WTC11 (cell line): ENCODE data around the gene OR10G3. TPM values are rescaled to one million over a fixed set of nuclear protein-coding genes. Genes with fewer than 3 reads are reported as not detected.
A peak's percentile ranks its signal among the peaks of the same experiment; 100 is the strongest.

Experiments
- ATAC-seq: fragments of 200-7000 bp; cut with Tn5 transposase; 2 replicates; pipeline ENCODE4 v1.10.0; 2021; ENCODE audit warnings: mild to moderate bottlenecking, moderate library complexity
- CTCF ChIA-PET: fragments of 300-600 bp; sonication (Branson Sonifier 250); formaldehyde crosslinking; loops from one replicate; lab custom pipeline; 2021; ENCODE audit warnings: antibody characterized with exemption; lab: Charles Lee
- POLR2A ChIA-PET: fragments of 350-600 bp; sonication (Branson Sonifier 250); formaldehyde crosslinking; loops from one replicate; lab custom pipeline; 2021; ENCODE audit warnings: antibody characterized with exemption; lab: Charles Lee
- DNase-seq: peaks from one replicate; pipeline ENCODE4 v3.0.0; 2021; ENCODE audit warnings: low spot score
- H3K27ac Mint-ChIP-seq: 2 replicates; pipeline ENCODE4 v1.8.0; 2021; ENCODE audit warnings: mixed read lengths
- H3K27me3 Mint-ChIP-seq: 2 replicates; pipeline ENCODE4 v1.8.0; 2021; ENCODE audit warnings: low read depth, mild to moderate bottlenecking, moderate library complexity, mixed read lengths
- H3K36me3 Mint-ChIP-seq: 2 replicates; pipeline ENCODE4 v1.8.0; 2021; ENCODE audit warnings: mixed read lengths
- H3K4me1 Mint-ChIP-seq: 2 replicates; pipeline ENCODE4 v1.8.0; 2022; ENCODE audit warnings: mixed read lengths
- H3K4me3 Mint-ChIP-seq: 2 replicates; pipeline ENCODE4 v1.8.0; 2021; ENCODE audit warnings: mild to moderate bottlenecking, moderate library complexity, mixed read lengths
- H3K9me3 Mint-ChIP-seq: 2 replicates; pipeline ENCODE4 v1.8.0; 2021; ENCODE audit warnings: mixed read lengths
- AFF4 ChIP-seq: sonication (generic); formaldehyde crosslinking; IDR thresholded peaks from 2 replicates; pipeline ENCODE4 v1.8.1; 2023; ENCODE audit warnings: mild to moderate bottlenecking, missing genetic modification reagents, borderline replicate concordance
- FOXK1 ChIP-seq: sonication (generic); formaldehyde crosslinking; IDR thresholded peaks from 2 replicates; pipeline ENCODE4 v1.8.0; 2022; ENCODE audit warnings: mild to moderate bottlenecking, moderate library complexity, missing genetic modification reagents
- FOXP1 ChIP-seq: sonication (generic); formaldehyde crosslinking; IDR thresholded peaks from 2 replicates; pipeline ENCODE4 v1.8.0; 2022; ENCODE audit warnings: missing genetic modification reagents, mild to moderate bottlenecking, moderate library complexity, borderline replicate concordance
- GTF2I ChIP-seq: fragments of 250-450 bp; sonication (Bioruptor Pico); conservative IDR thresholded peaks from 2 replicates; pipeline ENCODE4 v1.4.0; 2021; ENCODE audit warnings: mild to moderate bottlenecking
- IRF1 ChIP-seq: sonication (generic); formaldehyde crosslinking; IDR thresholded peaks from 2 replicates; pipeline ENCODE4 v1.8.0; 2023; ENCODE audit warnings: missing genetic modification reagents
- MYBL2 ChIP-seq: sonication (generic); formaldehyde crosslinking; IDR thresholded peaks from 2 replicates; pipeline ENCODE4 v1.8.1; 2023; ENCODE audit warnings: mild to moderate bottlenecking, moderate library complexity, missing genetic modification reagents
- NFE2L1 ChIP-seq: sonication (generic); formaldehyde crosslinking; IDR thresholded peaks from 2 replicates; pipeline ENCODE4 v1.8.1; 2023; ENCODE audit warnings: missing genetic modification reagents
- SOX15 ChIP-seq: fragments of 250-450 bp; sonication (Bioruptor Pico); IDR thresholded peaks from 2 replicates; pipeline ENCODE4 v1.9.0; 2021; ENCODE audit warnings: mild to moderate bottlenecking
- TEAD1 ChIP-seq: sonication (generic); formaldehyde crosslinking; IDR thresholded peaks from 2 replicates; pipeline ENCODE4 v1.8.0; 2022; ENCODE audit warnings: mild to moderate bottlenecking, missing genetic modification reagents
- ZNF121 ChIP-seq: sonication (generic); formaldehyde crosslinking; IDR thresholded peaks from 2 replicates; pipeline ENCODE4 v1.8.0; 2023; ENCODE audit warnings: missing genetic modification reagents
- ZNF219 ChIP-seq: sonication (generic); formaldehyde crosslinking; IDR thresholded peaks from 2 replicates; pipeline ENCODE4 v1.8.0; 2023; ENCODE audit warnings: missing genetic modification reagents, mild to moderate bottlenecking, borderline replicate concordance
- ZNF232 ChIP-seq: sonication (generic); formaldehyde crosslinking; IDR thresholded peaks from 2 replicates; pipeline ENCODE4 v1.8.0; 2022; ENCODE audit warnings: mild to moderate bottlenecking, missing genetic modification reagents
- ZNF263 ChIP-seq: sonication (generic); formaldehyde crosslinking; IDR thresholded peaks from 2 replicates; pipeline ENCODE4 v1.8.1; 2022; ENCODE audit warnings: low read depth, mild to moderate bottlenecking, moderate library complexity, missing genetic modification reagents
- ZNF512 ChIP-seq: sonication (generic); formaldehyde crosslinking; IDR thresholded peaks from 2 replicates; pipeline ENCODE4 v1.8.1; 2022; ENCODE audit warnings: missing genetic modification reagents, borderline replicate concordance
- total RNA-seq: library from RNA; stranded (reverse); gene quantifications from 3 replicates; pipeline ENCODE4 v1.2.3, GENCODE V29; 2021
- TF ChIP-seq, protein P1 (sequence below): sonication (generic); formaldehyde crosslinking; IDR thresholded peaks from 2 replicates; pipeline ENCODE4 v1.8.0; 2023; ENCODE audit warnings: missing genetic modification reagents, mild to moderate bottlenecking, borderline replicate concordance
- TF ChIP-seq, protein P2 (sequence below): sonication (generic); formaldehyde crosslinking; IDR thresholded peaks from 2 replicates; pipeline ENCODE4 v1.8.1; 2023; ENCODE audit warnings: mild to moderate bottlenecking, missing genetic modification reagents
- TF ChIP-seq, protein P3 (sequence below): fragments of 250-450 bp; sonication (Bioruptor Pico); IDR thresholded peaks from 2 replicates; pipeline ENCODE4 v2.1.2; 2022; ENCODE audit warnings: mild to moderate bottlenecking, moderate library complexity

The OR10G3 gene
- total RNA-seq, 1 experiment from 2014 or later = not detected

DNA sequence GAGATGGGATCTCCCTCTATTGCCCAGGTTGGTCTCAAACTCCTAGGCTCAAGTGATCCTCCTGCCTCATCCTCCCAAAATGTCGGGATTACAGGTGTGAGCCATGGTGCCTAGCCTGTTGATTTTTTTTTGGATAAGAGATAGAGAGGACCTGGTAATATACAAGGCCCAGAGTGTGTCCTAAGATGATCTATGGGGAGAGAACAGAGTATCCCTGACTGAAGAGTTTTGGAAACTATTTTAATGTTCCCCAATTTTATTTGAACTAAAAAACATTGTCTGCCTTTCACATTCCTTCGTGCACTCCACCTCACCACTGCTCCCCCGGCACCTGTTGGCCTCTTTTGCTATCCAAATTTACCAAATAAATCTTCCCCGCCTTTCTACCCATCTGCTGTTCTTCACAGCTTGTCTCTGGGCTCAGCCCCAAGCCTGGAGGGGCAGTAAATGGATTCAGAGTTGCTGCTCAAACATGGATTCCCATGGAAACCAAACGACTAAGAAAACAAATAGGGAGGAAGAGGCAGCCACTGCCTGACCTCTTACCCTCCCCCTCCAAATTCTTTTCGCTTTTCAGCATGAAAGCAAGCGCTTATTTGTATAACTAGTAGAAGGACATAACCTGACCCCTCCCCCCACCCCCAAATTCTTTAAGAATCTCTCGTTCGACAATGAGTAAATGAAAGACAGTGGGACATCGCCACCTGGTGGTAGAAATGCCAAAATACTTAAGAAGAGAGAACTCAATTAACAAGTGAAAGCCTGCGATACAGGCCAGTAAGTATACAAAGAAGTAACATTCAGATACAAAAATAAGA, 22.6 kb downstream of the OR10G3 start (continued):
- no peak for TF ChIP-seq IRF1 (CRISPR knock-in tag)

DNA sequence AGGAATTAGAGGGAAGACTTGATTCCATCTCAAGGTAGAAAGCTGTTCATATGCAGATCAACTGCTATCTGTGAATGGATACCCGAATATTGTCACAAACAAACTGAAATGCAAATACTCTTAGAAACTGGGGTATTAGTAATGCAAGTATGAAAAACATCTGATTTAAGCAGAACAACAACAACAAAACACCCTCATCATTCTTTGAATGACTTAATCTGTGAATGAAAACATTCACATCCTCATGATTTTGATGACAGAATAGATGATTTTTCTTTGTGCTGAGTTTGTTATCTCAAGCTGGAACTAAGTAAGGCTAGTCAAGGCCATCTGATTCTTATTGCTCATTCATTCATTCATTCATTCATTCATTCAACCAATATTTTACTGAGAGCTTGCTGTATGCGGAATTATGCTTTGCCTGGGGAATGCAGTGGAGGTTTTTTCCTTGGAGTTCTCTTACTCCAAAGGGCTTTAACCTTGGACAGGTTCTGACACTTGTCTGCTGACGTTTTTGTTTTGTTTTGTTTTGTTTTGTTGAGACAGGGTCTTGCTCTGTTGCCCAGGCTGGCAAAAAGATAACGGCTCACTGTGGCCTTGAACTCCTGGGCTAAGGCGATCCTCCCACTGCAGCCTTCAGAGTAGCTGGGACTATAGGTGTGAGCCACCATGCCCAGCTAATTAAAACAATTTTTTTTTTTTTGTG, 23.3 kb downstream of the OR10G3 start:
- H3K9me3 Mint-ChIP-seq = no peaks in the 10 kb centered on the region
- POLR2A ChIA-PET = interaction anchor here (0.6 to 4.4 kb wide), 10 partner anchors 15 to 57 kb away, joined by 3 to 56 read pairs (median 5); partner anchors contain the start of genes METTL3 and SALL2
- no peaks in the 10 kb centered on the region for H3K27me3 Mint-ChIP-seq
- H3K27ac Mint-ChIP-seq = peak overlapping the region; percentile 99
- TF ChIP-seq ZNF219 (CRISPR knock-in tag) (no peak), TEAD1 (0 out of 2 replicates have a peak, but pooled peaks have one; percentile 40), ZNF121 (CRISPR knock-in tag) (peak; percentile 100), SOX15 (CRISPR knock-in tag) (no peak), ZNF512 (CRISPR knock-in tag) (0 out of 2 replicates have a peak, but pooled peaks have one; percentile 57), ZNF232 (0 out of 2 replicates have a peak, but pooled peaks have one; percentile 24), NFE2L1 (CRISPR knock-in tag) (peak; percentile 86), FOXP1 (CRISPR knock-in tag) (peak; percentile 80; the same call in 1 of the 2 replicates), FOXK1 (CRISPR knock-in tag) (peak; percentile 39; the same call in 1 of the 2 replicates), ZNF263 (no peak), GTF2I (peak; percentile 92), MYBL2 (CRISPR knock-in tag) (0 out of 2 replicates have a peak, but pooled peaks have one; percentile 26), AFF4 (no peak)
- TF ChIP-seq, protein P1, sequence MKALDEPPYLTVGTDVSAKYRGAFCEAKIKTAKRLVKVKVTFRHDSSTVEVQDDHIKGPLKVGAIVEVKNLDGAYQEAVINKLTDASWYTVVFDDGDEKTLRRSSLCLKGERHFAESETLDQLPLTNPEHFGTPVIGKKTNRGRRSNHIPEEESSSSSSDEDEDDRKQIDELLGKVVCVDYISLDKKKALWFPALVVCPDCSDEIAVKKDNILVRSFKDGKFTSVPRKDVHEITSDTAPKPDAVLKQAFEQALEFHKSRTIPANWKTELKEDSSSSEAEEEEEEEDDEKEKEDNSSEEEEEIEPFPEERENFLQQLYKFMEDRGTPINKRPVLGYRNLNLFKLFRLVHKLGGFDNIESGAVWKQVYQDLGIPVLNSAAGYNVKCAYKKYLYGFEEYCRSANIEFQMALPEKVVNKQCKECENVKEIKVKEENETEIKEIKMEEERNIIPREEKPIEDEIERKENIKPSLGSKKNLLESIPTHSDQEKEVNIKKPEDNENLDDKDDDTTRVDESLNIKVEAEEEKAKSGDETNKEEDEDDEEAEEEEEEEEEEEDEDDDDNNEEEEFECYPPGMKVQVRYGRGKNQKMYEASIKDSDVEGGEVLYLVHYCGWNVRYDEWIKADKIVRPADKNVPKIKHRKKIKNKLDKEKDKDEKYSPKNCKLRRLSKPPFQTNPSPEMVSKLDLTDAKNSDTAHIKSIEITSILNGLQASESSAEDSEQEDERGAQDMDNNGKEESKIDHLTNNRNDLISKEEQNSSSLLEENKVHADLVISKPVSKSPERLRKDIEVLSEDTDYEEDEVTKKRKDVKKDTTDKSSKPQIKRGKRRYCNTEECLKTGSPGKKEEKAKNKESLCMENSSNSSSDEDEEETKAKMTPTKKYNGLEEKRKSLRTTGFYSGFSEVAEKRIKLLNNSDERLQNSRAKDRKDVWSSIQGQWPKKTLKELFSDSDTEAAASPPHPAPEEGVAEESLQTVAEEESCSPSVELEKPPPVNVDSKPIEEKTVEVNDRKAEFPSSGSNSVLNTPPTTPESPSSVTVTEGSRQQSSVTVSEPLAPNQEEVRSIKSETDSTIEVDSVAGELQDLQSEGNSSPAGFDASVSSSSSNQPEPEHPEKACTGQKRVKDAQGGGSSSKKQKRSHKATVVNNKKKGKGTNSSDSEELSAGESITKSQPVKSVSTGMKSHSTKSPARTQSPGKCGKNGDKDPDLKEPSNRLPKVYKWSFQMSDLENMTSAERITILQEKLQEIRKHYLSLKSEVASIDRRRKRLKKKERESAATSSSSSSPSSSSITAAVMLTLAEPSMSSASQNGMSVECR (CRISPR knock-in tag) = no peak
- TF ChIP-seq, protein P2, sequence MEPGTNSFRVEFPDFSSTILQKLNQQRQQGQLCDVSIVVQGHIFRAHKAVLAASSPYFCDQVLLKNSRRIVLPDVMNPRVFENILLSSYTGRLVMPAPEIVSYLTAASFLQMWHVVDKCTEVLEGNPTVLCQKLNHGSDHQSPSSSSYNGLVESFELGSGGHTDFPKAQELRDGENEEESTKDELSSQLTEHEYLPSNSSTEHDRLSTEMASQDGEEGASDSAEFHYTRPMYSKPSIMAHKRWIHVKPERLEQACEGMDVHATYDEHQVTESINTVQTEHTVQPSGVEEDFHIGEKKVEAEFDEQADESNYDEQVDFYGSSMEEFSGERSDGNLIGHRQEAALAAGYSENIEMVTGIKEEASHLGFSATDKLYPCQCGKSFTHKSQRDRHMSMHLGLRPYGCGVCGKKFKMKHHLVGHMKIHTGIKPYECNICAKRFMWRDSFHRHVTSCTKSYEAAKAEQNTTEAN (CRISPR knock-in tag) = peak; percentile 40; the same call in 1 of the 2 replicates
- TF ChIP-seq, protein P3, sequence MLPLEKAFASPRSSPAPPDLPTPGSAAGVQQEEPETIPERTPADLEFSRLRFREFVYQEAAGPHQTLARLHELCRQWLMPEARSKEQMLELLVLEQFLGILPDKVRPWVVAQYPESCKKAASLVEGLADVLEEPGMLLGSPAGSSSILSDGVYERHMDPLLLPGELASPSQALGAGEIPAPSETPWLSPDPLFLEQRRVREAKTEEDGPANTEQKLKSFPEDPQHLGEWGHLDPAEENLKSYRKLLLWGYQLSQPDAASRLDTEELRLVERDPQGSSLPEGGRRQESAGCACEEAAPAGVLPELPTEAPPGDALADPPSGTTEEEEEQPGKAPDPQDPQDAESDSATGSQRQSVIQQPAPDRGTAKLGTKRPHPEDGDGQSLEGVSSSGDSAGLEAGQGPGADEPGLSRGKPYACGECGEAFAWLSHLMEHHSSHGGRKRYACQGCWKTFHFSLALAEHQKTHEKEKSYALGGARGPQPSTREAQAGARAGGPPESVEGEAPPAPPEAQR (CRISPR knock-in tag) = no peak
- TF ChIP-seq, all 79 proteins: peak for 10
- H3K4me3 Mint-ChIP-seq = peak overlapping the region; percentile 31
- no peak for DNase-seq
- H3K36me3 Mint-ChIP-seq = no peaks in the 10 kb centered on the region
- H3K4me1 Mint-ChIP-seq = peaks cover 47% of the 10 kb centered on the region
- CTCF ChIA-PET = interaction anchor here (0.6 to 4.4 kb wide), 16 partner anchors 9 to 1638 kb away, joined by 3 to 60 read pairs (median 5); partner anchors contain the start of genes CHD8, METTL3, RAB2B and SALL2
- no peak for ATAC-seq
